Activated T-helper 2 cell treated with anti-CD3 and anti-CD28 coated beads, Interferon-gamma antibody, Interleukin-2, Interleukin-4, amounts not matched to agents 10 μg/mL and 5 μg/mL and 100 μg/mL, durations not matched to agents 14 hours and 24 hours and 36 hours (primary cell): ENCODE data around the gene MRPL36. TPM values are rescaled to one million over a fixed set of nuclear protein-coding genes. Genes with fewer than 3 reads are reported as not detected.
"Not testable (repeated sequence)": the region's sequence is repeated elsewhere in the genome, so short reads cannot be mapped to it uniquely, and the experiment has no call there.

Source experiments
- DNase-seq: peaks from one replicate; pipeline ENCODE4 v3.0.0; 2021; ENCODE audit warnings: low spot score
- H3K27ac Mint-ChIP-seq: one replicate; pipeline ENCODE4 v1.8.0; 2021; ENCODE audit warnings: mixed read lengths
- H3K27me3 Mint-ChIP-seq: one replicate; pipeline ENCODE4 v1.8.0; 2021; ENCODE audit warnings: low read depth, mixed read lengths
- H3K36me3 Mint-ChIP-seq: one replicate; pipeline ENCODE4 v1.8.0; 2021; ENCODE audit warnings: low read depth, mixed read lengths
- H3K4me1 Mint-ChIP-seq: one replicate; pipeline ENCODE4 v1.8.0; 2021; ENCODE audit warnings: low read depth, mixed read lengths
- H3K4me3 Mint-ChIP-seq: one replicate; pipeline ENCODE4 v1.8.0; 2021; ENCODE audit warnings: low read depth, mild to moderate bottlenecking, moderate library complexity, mixed read lengths
- H3K9me3 Mint-ChIP-seq: one replicate; pipeline ENCODE4 v1.8.0; 2021; ENCODE audit warnings: mixed read lengths
- intact Hi-C: fragments of 100-400 bp; cut with micrococcal nuclease; formaldehyde crosslinking; loops from one replicate; pipeline ENCODE4 v1.15.1; 2023
- total RNA-seq: library from RNA; stranded (reverse); gene quantifications from 2 replicates; pipeline ENCODE4 v1.2.3, GENCODE V29; 2022

Gene MRPL36
- total RNA-seq, 1 donor from 2014 or later = 96.1 TPM

DNA sequence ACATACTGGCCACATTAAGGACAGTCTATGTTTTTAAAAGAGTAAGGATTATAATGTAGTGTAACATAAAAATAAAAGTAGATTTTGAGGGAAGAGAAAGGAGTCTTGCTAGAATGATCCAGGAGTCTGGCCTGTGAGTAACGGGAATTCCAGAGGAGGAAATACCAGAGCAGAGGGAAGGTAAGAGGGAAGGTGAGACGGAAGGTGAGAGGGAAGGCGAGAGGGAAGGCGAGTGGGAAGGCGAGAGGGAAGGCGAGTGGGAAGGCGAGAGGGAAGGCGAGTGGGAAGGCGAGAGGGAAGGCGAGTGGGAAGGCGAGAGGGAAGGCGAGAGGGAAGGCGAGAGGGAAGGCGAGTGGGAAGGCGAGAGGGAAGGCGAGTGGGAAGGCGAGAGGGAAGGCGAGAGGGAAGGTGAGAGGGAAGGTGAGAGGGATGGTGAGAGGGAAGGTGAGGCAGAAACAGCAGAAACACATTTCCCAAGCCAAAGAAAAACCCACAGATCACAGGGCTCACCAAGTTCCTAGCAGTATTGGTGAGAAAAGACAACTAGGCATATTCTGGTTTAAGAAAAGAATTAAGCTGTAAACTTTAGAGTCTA, 17.0 kb upstream of the MRPL36 start:
- H3K27me3 Mint-ChIP-seq, H3K27ac Mint-ChIP-seq, H3K4me3 Mint-ChIP-seq, DNase-seq, H3K4me1 Mint-ChIP-seq, H3K9me3 Mint-ChIP-seq, intact Hi-C loops: not testable (repeated sequence)
- peaks cover 86% of the 10 kb centered on the region for H3K36me3 Mint-ChIP-seq

DNA sequence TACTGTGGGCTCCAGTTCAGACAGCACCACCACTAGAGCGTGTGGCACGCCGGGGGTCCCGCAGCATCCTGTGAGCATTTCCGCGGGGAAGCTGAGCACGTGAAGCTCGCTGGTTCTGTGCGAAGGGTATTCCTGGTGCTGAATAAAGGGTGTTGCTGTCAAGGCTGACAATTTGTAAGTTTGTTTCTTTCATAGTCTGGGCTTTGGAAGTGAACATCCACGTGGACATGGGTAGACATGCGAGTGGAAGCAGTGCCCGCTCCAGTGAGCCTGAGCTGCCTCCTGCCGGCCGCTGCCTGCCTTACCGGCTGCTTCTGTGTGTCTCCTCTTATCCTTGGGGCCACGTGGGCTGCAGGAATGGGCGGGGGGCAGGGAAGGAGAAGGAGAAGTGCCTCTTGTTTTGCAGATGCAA, 16.2 kb upstream of the MRPL36 start:
- peaks cover 83% of the 10 kb centered on the region for H3K36me3 Mint-ChIP-seq
- H3K9me3 Mint-ChIP-seq = no peaks in the 10 kb centered on the region
- H3K4me3 Mint-ChIP-seq = no peak overlapping the region
- no peaks in the 10 kb centered on the region for H3K4me1 Mint-ChIP-seq
- no peak overlapping the region for H3K27ac Mint-ChIP-seq
- intact Hi-C loops = no loop called here
- DNase-seq = no peak
- H3K27me3 Mint-ChIP-seq = no peaks in the 10 kb centered on the region

DNA sequence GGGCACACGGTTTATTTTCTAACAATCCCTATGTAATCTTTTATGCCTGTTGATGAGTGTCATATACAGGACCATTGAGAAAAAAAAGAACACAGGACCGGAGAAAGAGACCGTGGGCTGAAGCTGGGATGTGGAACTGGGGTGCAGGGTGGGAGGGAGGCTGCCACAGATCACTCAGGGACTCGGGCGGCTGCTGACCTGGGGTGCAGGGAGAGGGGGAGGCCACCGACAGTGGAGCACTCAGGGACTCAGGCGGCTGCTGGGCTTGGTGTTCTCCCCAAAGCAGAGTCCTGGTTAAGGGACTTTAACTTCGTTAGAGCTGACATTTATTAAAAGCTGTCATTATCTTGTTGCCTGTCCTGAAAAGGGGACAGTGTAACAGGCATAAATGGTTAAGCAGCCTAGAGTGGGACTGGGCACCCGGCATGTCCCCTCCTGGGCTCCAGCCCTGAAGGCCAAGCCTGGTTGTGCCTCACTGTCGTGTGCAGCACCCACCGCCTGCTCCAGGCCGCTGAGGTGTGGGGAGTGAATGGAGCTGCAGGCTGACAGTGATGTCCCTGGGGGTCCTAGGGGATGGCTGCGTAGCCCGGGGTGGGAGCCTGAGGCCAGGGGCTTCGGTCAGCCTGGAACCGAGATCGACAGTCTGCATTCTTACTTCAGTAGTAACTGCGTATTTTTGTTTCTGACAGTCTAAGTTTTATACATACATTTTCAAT, 15.6 kb upstream of the MRPL36 start:
- intact Hi-C loops = no loop called here
- no peak overlapping the region for H3K27ac Mint-ChIP-seq
- no peaks in the 10 kb centered on the region for H3K9me3 Mint-ChIP-seq
- no peaks in the 10 kb centered on the region for H3K27me3 Mint-ChIP-seq
- H3K36me3 Mint-ChIP-seq = peaks cover 81% of the 10 kb centered on the region
- H3K4me1 Mint-ChIP-seq = no peaks in the 10 kb centered on the region
- DNase-seq = no peak
- no peak overlapping the region for H3K4me3 Mint-ChIP-seq

DNA sequence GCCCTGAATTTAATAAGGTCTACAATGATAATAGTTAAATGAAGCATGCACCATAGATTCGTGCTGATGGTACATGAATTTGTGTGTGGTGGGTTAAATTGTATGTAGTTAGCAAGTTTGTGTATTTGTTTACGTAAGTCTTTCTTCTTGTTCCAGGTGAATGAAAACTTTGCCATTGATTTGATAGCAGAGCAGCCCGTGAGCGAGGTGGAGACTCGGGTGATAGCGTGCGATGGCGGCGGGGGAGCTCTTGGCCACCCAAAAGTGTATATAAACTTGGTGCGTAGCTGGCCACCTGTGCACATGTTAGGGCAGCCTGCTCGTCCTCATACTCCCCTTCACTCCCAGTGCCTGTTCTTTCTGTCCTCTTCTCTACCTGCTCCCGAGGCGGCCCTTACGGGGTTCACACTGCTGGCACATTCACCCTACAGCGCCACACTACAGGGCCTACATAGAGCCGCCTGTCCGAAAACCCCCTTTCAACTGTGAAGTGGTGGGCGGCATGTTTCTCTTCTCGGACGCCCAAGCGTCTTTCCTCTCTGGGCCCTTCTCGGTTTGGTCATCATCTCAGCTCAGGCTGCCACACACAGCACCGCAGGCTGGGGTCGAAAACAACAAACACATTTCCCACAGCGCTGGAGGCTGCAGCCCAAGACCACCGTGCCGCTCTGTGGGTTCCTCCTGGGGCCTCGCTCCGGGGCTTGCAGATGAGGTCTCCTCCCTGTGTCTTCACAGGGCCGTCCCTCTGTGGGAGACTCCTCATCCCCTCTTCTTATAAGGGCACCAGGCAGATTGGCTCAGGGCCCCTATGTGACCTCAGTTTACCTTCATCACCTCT, 14.8 kb upstream of the MRPL36 start:
- intact Hi-C loops = no loop called here
- Mint-ChIP-seq H3K9me3 (no peaks in the 10 kb centered on the region), H3K4me3 (no peak overlapping the region), H3K36me3 (peaks cover 80% of the 10 kb centered on the region), H3K4me1 (no peaks in the 10 kb centered on the region), H3K27ac (no peak overlapping the region), H3K27me3 (no peaks in the 10 kb centered on the region)
- no peak for DNase-seq

DNA sequence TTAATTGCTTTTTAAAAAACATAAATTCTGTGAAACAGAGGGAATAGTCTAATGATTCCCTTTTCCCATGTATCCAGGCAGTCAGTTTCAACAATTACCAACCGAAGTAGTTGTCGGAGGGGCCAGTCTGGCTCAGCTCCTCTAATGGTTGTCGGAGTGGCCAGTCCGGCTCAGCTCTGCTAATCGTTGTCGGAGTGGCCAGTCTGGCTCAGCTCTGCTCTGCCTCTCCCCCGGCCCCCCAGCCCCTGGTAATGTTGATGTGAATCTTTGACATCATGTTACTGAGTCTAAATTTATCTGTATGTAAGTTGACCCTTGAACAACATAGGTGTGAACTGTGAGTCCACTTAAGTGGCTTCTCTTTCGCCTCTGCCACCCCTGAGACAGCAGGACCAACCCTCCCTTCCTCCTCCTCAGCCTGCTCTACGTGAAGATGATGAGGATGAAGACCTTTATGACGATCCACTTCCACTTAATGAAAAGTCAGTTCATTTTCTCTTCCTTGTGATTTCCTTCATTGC, 11.0 kb upstream of the MRPL36 start:
- H3K4me3 Mint-ChIP-seq = no peak overlapping the region
- no peak for DNase-seq
- H3K36me3 Mint-ChIP-seq = peaks cover 79% of the 10 kb centered on the region
- H3K4me1 Mint-ChIP-seq = peaks cover 2% of the 10 kb centered on the region
- H3K27me3 Mint-ChIP-seq = no peaks in the 10 kb centered on the region
- H3K27ac Mint-ChIP-seq = no peak overlapping the region
- no peaks in the 10 kb centered on the region for H3K9me3 Mint-ChIP-seq
- intact Hi-C loops = no loop called here

DNA sequence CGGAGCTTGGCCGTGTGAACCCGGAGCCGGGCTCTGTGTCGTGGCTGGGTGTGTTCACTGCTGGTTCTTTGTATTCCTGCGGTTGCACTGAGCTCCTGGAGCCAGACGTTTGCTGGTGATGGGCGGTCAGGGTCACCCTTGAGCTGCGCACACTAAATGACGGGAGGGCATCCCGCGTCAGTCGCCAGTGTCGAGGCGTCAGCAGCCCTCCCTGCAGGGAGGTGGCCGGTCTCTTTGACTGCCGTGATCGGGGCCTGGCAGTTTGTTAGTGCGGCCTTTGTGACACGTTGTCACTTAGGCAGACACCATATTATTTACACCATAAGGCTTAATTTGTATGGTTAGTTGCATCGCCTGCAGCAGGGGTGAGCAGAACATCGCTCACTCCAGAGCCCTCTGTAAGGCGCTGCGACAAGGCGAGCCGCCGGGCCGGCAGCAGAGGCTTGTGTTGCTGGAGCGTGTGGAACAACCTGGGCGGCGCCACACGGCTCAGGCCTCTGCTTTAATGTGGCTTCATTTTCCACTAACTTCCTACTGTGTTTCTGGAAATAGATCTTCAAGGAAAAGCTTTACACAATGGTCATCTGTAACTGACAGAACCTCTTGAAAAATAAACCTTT, 9.9 kb upstream of the MRPL36 start:
- H3K9me3 Mint-ChIP-seq = no peaks in the 10 kb centered on the region
- peaks cover 2% of the 10 kb centered on the region for H3K4me1 Mint-ChIP-seq
- no peaks in the 10 kb centered on the region for H3K27me3 Mint-ChIP-seq
- intact Hi-C loops = no loop called here
- H3K36me3 Mint-ChIP-seq = peaks cover 78% of the 10 kb centered on the region
- H3K4me3 Mint-ChIP-seq = no peak overlapping the region
- no peak for DNase-seq
- no peak overlapping the region for H3K27ac Mint-ChIP-seq

DNA sequence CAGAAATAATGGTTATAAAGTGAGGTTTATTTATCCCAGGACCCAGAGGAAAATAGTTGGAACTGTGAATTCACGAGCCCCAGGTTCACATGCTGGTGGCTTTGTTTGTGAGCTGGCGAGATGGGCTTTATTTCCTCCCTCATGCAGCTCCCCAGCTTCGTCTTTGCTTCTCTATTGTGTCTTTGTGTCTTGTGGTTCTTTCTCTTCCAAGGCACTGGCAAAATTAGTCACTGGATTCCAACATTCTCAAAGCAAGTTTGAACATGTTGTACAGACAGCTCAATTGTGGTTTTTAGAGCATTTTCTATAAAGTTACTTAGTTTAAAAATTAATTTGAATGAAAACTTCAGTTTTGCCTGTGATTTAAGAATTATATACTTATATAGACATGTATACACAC, 8.8 kb upstream of the MRPL36 start:
- Mint-ChIP-seq H3K27ac (no peak overlapping the region), H3K4me3 (no peak overlapping the region), H3K9me3 (no peaks in the 10 kb centered on the region), H3K4me1 (peaks cover 7% of the 10 kb centered on the region), H3K27me3 (no peaks in the 10 kb centered on the region), H3K36me3 (peaks cover 78% of the 10 kb centered on the region)
- intact Hi-C loops = no loop called here
- DNase-seq = no peak

DNA sequence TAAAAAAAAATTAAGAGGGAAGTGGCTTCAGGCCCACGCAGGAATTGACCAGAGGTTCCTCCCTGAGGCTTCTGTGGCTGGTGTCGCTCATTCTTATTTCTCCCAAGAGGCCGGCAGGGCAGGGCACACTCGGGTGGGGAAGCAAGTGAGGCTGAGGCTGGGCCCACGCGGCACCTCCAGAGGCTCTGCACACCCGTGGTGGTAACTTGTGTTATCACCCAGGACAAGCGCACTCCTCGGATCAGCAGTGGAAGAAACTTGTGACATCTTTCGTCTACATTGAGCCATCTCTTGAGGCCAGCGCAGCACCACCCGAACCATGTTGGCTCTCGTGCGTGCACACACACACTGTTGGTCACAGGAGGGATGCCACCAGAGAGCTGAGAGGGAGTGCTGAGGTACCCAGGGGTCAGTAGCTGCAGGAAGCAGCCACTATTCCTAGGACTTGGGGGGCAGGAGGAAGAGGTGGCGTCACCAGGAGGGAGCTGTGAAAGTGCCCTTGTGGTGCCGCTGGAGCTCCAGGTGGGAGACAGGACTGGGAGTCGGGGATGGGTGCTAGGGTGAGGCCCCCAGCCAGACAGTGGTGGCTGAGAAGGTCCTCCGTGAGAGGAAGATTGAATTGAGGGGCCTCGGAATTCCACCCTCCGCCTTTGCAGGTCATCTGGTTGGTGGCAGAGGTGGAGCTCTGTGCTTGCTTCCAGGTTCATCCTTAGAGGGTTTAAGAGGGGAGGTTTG, 8.0 kb upstream of the MRPL36 start:
- peaks cover 15% of the 10 kb centered on the region for H3K4me1 Mint-ChIP-seq
- H3K27me3 Mint-ChIP-seq = no peaks in the 10 kb centered on the region
- DNase-seq = no peak
- no peak overlapping the region for H3K27ac Mint-ChIP-seq
- intact Hi-C loops = no loop called here
- no peaks in the 10 kb centered on the region for H3K9me3 Mint-ChIP-seq
- H3K36me3 Mint-ChIP-seq = peaks cover 84% of the 10 kb centered on the region
- no peak overlapping the region for H3K4me3 Mint-ChIP-seq

DNA sequence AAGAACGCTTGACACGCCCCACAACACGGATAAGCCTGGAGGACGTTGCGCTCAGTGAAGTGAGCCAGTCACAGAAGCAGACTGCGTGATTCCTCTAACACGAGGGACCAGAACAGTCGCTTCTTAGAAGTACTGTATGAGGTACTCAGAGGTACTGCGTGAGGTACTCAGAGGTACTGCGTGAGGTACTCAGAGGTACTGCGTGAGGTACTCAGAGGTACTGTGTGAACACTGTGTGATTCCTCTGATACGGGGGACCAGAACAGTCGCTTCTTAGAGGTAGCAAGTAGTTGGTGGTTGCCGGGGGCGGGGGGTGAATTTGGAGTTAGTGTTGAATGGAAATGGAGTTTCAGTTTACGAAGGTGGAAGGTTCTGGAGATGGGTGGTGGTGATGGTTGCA, 7.3 kb upstream of the MRPL36 start:
- Mint-ChIP-seq H3K4me3 (no peak overlapping the region), H3K36me3 (peaks cover 86% of the 10 kb centered on the region), H3K27ac (no peak overlapping the region), H3K9me3 (no peaks in the 10 kb centered on the region), H3K4me1 (peaks cover 18% of the 10 kb centered on the region), H3K27me3 (no peaks in the 10 kb centered on the region)
- DNase-seq = no peak
- intact Hi-C loops = no loop called here

DNA sequence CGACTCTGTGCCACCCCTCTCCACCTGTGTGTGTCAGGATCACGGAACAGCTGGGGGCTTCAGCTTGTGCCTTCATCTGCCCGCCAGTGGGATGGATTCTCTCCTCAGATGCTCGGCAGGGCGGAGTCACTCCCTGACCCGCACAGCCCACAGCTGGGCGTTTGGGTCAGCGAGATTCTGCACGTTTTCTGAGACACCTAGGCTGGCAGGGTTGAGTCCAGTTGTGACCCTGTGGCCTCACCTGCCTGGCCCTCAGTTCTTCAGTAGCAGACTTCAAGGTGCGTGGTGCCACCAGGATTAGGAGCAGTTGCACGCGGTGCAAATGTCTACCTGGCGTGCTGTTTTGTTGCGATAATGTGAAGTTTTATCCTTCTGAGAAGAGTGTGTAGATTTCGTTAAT, 6.6 kb upstream of the MRPL36 start:
- intact Hi-C loops = no loop called here
- Mint-ChIP-seq H3K9me3 (no peaks in the 10 kb centered on the region), H3K4me3 (no peak overlapping the region), H3K27ac (no peak overlapping the region), H3K27me3 (no peaks in the 10 kb centered on the region), H3K4me1 (peaks cover 19% of the 10 kb centered on the region), H3K36me3 (peaks cover 82% of the 10 kb centered on the region)
- no peak for DNase-seq

DNA sequence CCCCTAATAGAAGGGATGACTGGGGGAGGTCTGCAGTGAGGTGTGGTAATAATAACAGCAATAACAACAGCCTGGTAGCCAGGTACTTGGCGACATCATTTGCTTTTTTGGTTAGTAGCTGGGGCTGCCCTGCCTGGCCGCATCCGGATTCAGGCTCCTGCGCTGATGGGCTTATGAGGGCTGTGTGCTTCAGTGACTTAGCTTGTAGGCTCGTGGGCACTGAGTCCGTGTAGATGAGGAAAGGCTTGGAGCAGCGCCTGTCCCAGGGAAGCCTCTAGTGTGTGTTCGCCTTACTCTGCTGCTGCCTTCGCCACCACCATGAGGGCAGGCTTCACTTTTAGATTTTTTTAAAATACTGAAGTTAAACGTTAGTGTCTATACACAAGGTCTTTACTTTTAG, 6.1 kb upstream of the MRPL36 start:
- no peak overlapping the region for H3K4me3 Mint-ChIP-seq
- intact Hi-C loops = no loop called here
- no peak overlapping the region for H3K27ac Mint-ChIP-seq
- H3K27me3 Mint-ChIP-seq = no peaks in the 10 kb centered on the region
- DNase-seq = no peak
- peaks cover 78% of the 10 kb centered on the region for H3K36me3 Mint-ChIP-seq
- peaks cover 19% of the 10 kb centered on the region for H3K4me1 Mint-ChIP-seq
- no peaks in the 10 kb centered on the region for H3K9me3 Mint-ChIP-seq

DNA sequence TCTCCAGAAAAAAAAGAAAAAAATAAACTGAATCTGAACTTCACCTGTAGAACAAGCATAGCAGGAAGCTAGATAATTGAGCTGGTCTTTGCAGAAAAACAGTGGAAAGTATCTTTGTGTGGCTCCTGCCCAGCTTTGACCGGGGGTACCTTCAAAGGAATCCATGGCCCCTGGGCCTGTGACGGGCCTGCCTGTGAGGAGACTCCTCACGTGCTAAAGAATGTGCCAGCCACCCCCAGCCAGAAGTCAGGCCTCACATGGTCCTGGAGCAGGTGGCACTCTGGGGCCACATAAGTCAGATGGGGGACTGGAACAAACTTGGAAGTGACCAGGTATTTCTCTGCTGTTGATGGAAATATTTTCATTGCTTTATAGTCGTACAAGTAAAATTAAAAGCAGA, 5.7 kb upstream of the MRPL36 start:
- Mint-ChIP-seq H3K27ac (no peak overlapping the region), H3K9me3 (no peaks in the 10 kb centered on the region), H3K4me1 (peaks cover 23% of the 10 kb centered on the region), H3K4me3 (no peak overlapping the region), H3K27me3 (no peaks in the 10 kb centered on the region), H3K36me3 (peaks cover 76% of the 10 kb centered on the region)
- DNase-seq = no peak
- intact Hi-C loops = no loop called here
